H1 (cell line): ENCODE results near the gene RTN4. TPM values are rescaled to one million over a fixed set of nuclear protein-coding genes. Genes with fewer than 3 reads are reported as not detected.

ENCODE experiments used
- CTCF ChIA-PET: fragments of 300-600 bp; sonication (Branson Sonifier 250); formaldehyde crosslinking; loops from one replicate; lab custom pipeline; 2021; ENCODE audit not compliant: partially characterized antibody; lab: Charles Lee
- POLR2A ChIA-PET: fragments of 300-600 bp; sonication (Branson Sonifier 250); formaldehyde crosslinking; loops from one replicate; lab custom pipeline; 2021; ENCODE audit warnings: inconsistent platforms; ENCODE audit not compliant: partially characterized antibody; lab: Charles Lee
- DNase-seq, 2 experiments: peaks; one replicate each; pipeline versions ENCODE4 v3.0.0 to v3.0.0-alpha.2; 2010 to 2022; ENCODE audit warnings: low spot score in 2 of 2, low read depth in 1 of 2, mixed read lengths in 1 of 2
- FAIRE-seq: peaks from 2 replicates; lab custom pipeline; 2011; peaks lifted over from hg19 to GRCh38; lab: Jason Lieb, UNC
- H2AFZ ChIP-seq: 2 replicates; pipeline ENCODE4 v1.8.1; 2012; ENCODE audit warnings: low read length, inconsistent platforms
- H2AK5ac ChIP-seq: 2 replicates; pipeline ENCODE4 v1.6.1; 2013; ENCODE audit warnings: low read depth, low read length
- H2BK120ac ChIP-seq: replicated peaks from 2 replicates; pipeline ENCODE3; 2013; ENCODE audit warnings: low read depth, low read length, inconsistent platforms
- H2BK12ac ChIP-seq: 2 replicates; pipeline ENCODE4 v1.6.1; 2013; ENCODE audit warnings: low read depth, low read length
- H2BK15ac ChIP-seq: 2 replicates; pipeline ENCODE4 v1.6.1; 2013; ENCODE audit warnings: low read length
- H2BK20ac ChIP-seq: 2 replicates; pipeline ENCODE4 v1.6.1; 2013; ENCODE audit warnings: low read length
- H2BK5ac ChIP-seq: 2 replicates; pipeline ENCODE4 v1.6.1; 2013; ENCODE audit warnings: low read depth, low read length
- H3K14ac ChIP-seq: 2 replicates; pipeline ENCODE4 v1.6.1; 2013; ENCODE audit warnings: inconsistent platforms; ENCODE audit not compliant: insufficient read length
- H3K18ac ChIP-seq: 2 replicates; pipeline ENCODE4 v1.6.1; 2013; ENCODE audit warnings: low read length; ENCODE audit errors: extremely low read depth
- H3K23ac ChIP-seq: 2 replicates; pipeline ENCODE4 v1.6.1; 2013; ENCODE audit warnings: inconsistent platforms; ENCODE audit not compliant: insufficient read length
- H3K23me2 ChIP-seq: 2 replicates; pipeline ENCODE4 v1.6.1; 2013; ENCODE audit warnings: low read depth, low read length
- H3K27ac ChIP-seq: 2 replicates; pipeline ENCODE4 v1.6.1; 2011; ENCODE audit warnings: low read depth, low read length, inconsistent platforms
- H3K27me3 ChIP-seq, 4 experiments: replicated peaks in 1 of 4; 1 replicate in 1 of 4; 2 replicates in 3 of 4; pipeline versions ENCODE4 v1.6.1 to v1.8.1; 2011 to 2013; ENCODE audit warnings: low read length in 3 of 4, mild to moderate bottlenecking in 3 of 4, inconsistent platforms in 2 of 4, mixed read lengths in 2 of 4, moderate library complexity in 1 of 4; ENCODE audit not compliant: control insufficient read depth in 3 of 4, insufficient read depth in 3 of 4; ENCODE audit errors: extremely low read depth in 1 of 4
- H3K36me3 ChIP-seq, 4 experiments: 2 replicates each; pipeline versions ENCODE4 v1.6.1 to v1.8.1; 2011 to 2013; ENCODE audit warnings: mild to moderate bottlenecking in 4 of 4, low read length in 3 of 4, moderate library complexity in 2 of 4, control low read depth in 1 of 4, inconsistent platforms in 1 of 4; ENCODE audit not compliant: insufficient read depth in 4 of 4, control insufficient read depth in 2 of 4
- H3K4ac ChIP-seq: replicated peaks from 2 replicates; pipeline ENCODE3; 2013; ENCODE audit warnings: low read length, low read depth, mixed read lengths, inconsistent platforms; ENCODE audit not compliant: insufficient read length
- H3K4me1 ChIP-seq, 4 experiments: replicated peaks in 1 of 4; 1 replicate in 1 of 4; 2 replicates in 3 of 4; pipeline versions ENCODE4 v1.6.1 to v1.8.1; 2011 to 2013; ENCODE audit warnings: low read length in 3 of 4, inconsistent platforms in 2 of 4, mixed read lengths in 1 of 4; ENCODE audit not compliant: insufficient read depth in 4 of 4, control insufficient read depth in 3 of 4
- H3K4me2 ChIP-seq, 2 experiments: 2 replicates each; pipeline versions ENCODE4 v1.6.1 to v1.8.1; 2011 to 2013; ENCODE audit warnings: low read depth in 2 of 2, low read length in 2 of 2, control low read depth in 1 of 2, inconsistent platforms in 1 of 2, mild to moderate bottlenecking in 1 of 2; ENCODE audit not compliant: insufficient read depth in 1 of 2
- H3K4me3 ChIP-seq, 4 experiments: fragments of 200-600, 300-600 bp in 1 of 4; sonication (generic), shearing (Covaris generic), sonication (Bioruptor Twin) in 1 of 4; 2 replicates each; pipeline versions ENCODE4 v1.5.1 to v1.8.1; 2011 to 2016; ENCODE audit warnings: low read length in 4 of 4, low read depth in 3 of 4, control low read depth in 2 of 4, inconsistent platforms in 2 of 4, mild to moderate bottlenecking in 2 of 4, mixed read lengths in 1 of 4, moderate library complexity in 1 of 4; ENCODE audit not compliant: insufficient read depth in 2 of 4; ENCODE audit errors: extremely low read depth in 1 of 4
- H3K56ac ChIP-seq: replicated peaks from 2 replicates; pipeline ENCODE3; 2013; ENCODE audit warnings: low read depth, mild to moderate bottlenecking, mixed read lengths, low read length, inconsistent platforms; ENCODE audit not compliant: insufficient read length
- H3K79me1 ChIP-seq: 2 replicates; pipeline ENCODE4 v1.6.1; 2013; ENCODE audit warnings: low read depth, low read length, control low read depth
- H3K79me2 ChIP-seq, 2 experiments: 2 replicates each; pipeline versions ENCODE4 v1.6.1 to v1.8.1; 2012 to 2013; ENCODE audit warnings: low read length in 2 of 2, mild to moderate bottlenecking in 2 of 2, inconsistent platforms in 1 of 2; ENCODE audit not compliant: insufficient read depth in 2 of 2, control insufficient read depth in 1 of 2
- H3K9ac ChIP-seq, 4 experiments: replicated peaks in 1 of 4; 1 replicate in 1 of 4; 2 replicates in 3 of 4; pipeline versions ENCODE4 v1.6.1 to v1.8.1; 2011 to 2013; ENCODE audit warnings: low read depth in 3 of 4, low read length in 3 of 4, control low read depth in 2 of 4, mild to moderate bottlenecking in 2 of 4, moderate library complexity in 2 of 4, inconsistent platforms in 1 of 4; ENCODE audit errors: extremely low read depth in 1 of 4
- H3K9me3 ChIP-seq, 2 experiments: 2 replicates each; pipeline versions ENCODE4 v1.6.1 to v1.8.1; 2012 to 2013; ENCODE audit warnings: mild to moderate bottlenecking in 2 of 2, moderate library complexity in 2 of 2, control low read depth in 1 of 2, inconsistent platforms in 1 of 2, low read depth in 1 of 2, low read length in 1 of 2, mixed read lengths in 1 of 2; ENCODE audit not compliant: insufficient read depth in 2 of 2
- H4K20me1 ChIP-seq, 2 experiments: replicated peaks in 1 of 2; 2 replicates each; pipeline versions ENCODE3 to v1.8.1; 2011 to 2013; ENCODE audit warnings: inconsistent platforms in 2 of 2, low read length in 2 of 2, mild to moderate bottlenecking in 1 of 2; ENCODE audit not compliant: insufficient read depth in 2 of 2, control insufficient read depth in 1 of 2
- H4K5ac ChIP-seq: 2 replicates; pipeline ENCODE4 v1.6.1; 2013; ENCODE audit warnings: low read length, low read depth, mixed read lengths, inconsistent platforms; ENCODE audit not compliant: insufficient read length
- H4K8ac ChIP-seq: 2 replicates; pipeline ENCODE4 v1.8.0; 2013; ENCODE audit warnings: mild to moderate bottlenecking, moderate library complexity, low read length, inconsistent platforms; ENCODE audit not compliant: insufficient read depth; ENCODE audit errors: extremely low read depth
- H4K91ac ChIP-seq: replicated peaks from 2 replicates; pipeline ENCODE3; 2013; ENCODE audit warnings: low read length, mixed read lengths, inconsistent platforms; ENCODE audit not compliant: insufficient read length
- BACH1 ChIP-seq: IDR thresholded peaks from 2 replicates; pipeline ENCODE4 v1.6.1; 2012; ENCODE audit warnings: low read length, improper control_type of control experiment
- CBX5 ChIP-seq: fragments of 300-800, 300-1000 bp; sonication (generic); IDR thresholded peaks from 2 replicates; pipeline ENCODE4 v1.7.1; 2016; ENCODE audit warnings: antibody characterized with exemption, low read length, low read depth
- KDM4A ChIP-seq: IDR thresholded peaks from one replicate; pipeline ENCODE4 v1.7.1; 2012; ENCODE audit warnings: low read depth, mild to moderate bottlenecking, moderate library complexity, low read length, inconsistent platforms; ENCODE audit not compliant: severe bottlenecking
- NRF1 ChIP-seq: IDR thresholded peaks from 2 replicates; pipeline ENCODE4 v1.6.1; 2011; ENCODE audit warnings: mild to moderate bottlenecking, low read depth, low read length, improper control_type of control experiment
- POLR2AphosphoS5 ChIP-seq: IDR thresholded peaks from 2 replicates; pipeline ENCODE4 v1.6.1; 2011; ENCODE audit warnings: low read depth, low read length
- RAD21 ChIP-seq, 2 experiments: IDR thresholded peaks in 1 of 2; conservative IDR thresholded peaks in 1 of 2; 2 replicates each; pipeline ENCODE4 v1.6.1; 2011; ENCODE audit warnings: low read depth in 2 of 2, low read length in 2 of 2, improper control_type of control experiment in 1 of 2, inconsistent platforms in 1 of 2, mild to moderate bottlenecking in 1 of 2, moderate library complexity in 1 of 2
- RNF2 ChIP-seq: fragments of 200-900, 300-1000 bp; sonication (generic); IDR thresholded peaks from 2 replicates; pipeline ENCODE4 v1.7.1; 2016; ENCODE audit warnings: borderline replicate concordance, low read depth, mild to moderate bottlenecking, antibody characterized with exemption, low read length; ENCODE audit not compliant: poor library complexity, severe bottlenecking; ENCODE audit errors: missing control alignments
- SAP30 ChIP-seq: fragments of 300-600 bp; sonication (generic); IDR thresholded peaks from 2 replicates; pipeline ENCODE4 v1.7.1; 2012; ENCODE audit warnings: low read length, moderate library complexity, mild to moderate bottlenecking, inconsistent platforms; ENCODE audit not compliant: insufficient read depth, insufficient replicate concordance
- SIN3A ChIP-seq, 2 experiments: IDR thresholded peaks in 1 of 2; conservative IDR thresholded peaks in 1 of 2; 2 replicates each; pipeline ENCODE4 v1.6.1; 2011 to 2012; ENCODE audit warnings: low read length in 2 of 2, improper control_type of control experiment in 1 of 2, low read depth in 1 of 2, mild to moderate bottlenecking in 1 of 2
- SIX5 ChIP-seq: IDR thresholded peaks from 2 replicates; pipeline ENCODE4 v1.6.1; 2011; ENCODE audit warnings: mild to moderate bottlenecking, low read depth, low read length
- YY1 ChIP-seq: IDR thresholded peaks from 2 replicates; pipeline ENCODE4 v1.6.1; 2011; ENCODE audit warnings: low read depth, mild to moderate bottlenecking, low read length
- WGBS, 2 experiments: shearing (Covaris generic) in 1 of 2; methylation state at CpG; one replicate each; pipeline versions ENCODE4 v1.1.6 to v1.1.7; 2013 to 2015; ENCODE audit warnings: low lambda C conversion rate in 2 of 2, mixed read lengths in 2 of 2, inconsistent platforms in 1 of 2, low coverage in 1 of 2, missing lambda C conversion rate in 1 of 2; ENCODE audit not compliant: insufficient replicate concordance in 2 of 2, insufficient coverage in 1 of 2, insufficient read length in 1 of 2; ENCODE audit errors: extremely low coverage in 1 of 2, missing lambda C conversion rate in 1 of 2; 5-methylcytosine and 5-hydroxymethylcytosine counted together
- polyA plus RNA-seq, 7 experiments: library from polyadenylated mRNA; depleted of rRNA in 3 of 7; stranded (reverse) in 5 of 7; unstranded in 2 of 7; fragments of >200 nt in 5 of 7; fragments of 200-250 nt in 2 of 7; gene quantifications; 1 replicate in 5 of 7; 2 replicates in 1 of 7; 4 replicates in 1 of 7; pipeline versions ENCODE4 v1.2.1 to v1.2.3, GENCODE V29; 2011 to 2013; ENCODE audit warnings: missing spikeins in 2 of 7, mixed read lengths in 2 of 7
- total RNA-seq: library from RNA; stranded (reverse); fragmentation: NEBNext Ultra II Directional; extraction: Animal tissue kit (Norgen Biotek cat#: 25700); gene quantifications from 2 replicates; pipeline ENCODE4 v1.2.1, GENCODE V29; 2021

The RTN4 gene
- total and polyA plus RNA-seq, 2 of the 8 experiments (the other 6 are each of a cell fraction or from before 2014, with no cell fraction given) = 179 to 242 TPM

DNA sequence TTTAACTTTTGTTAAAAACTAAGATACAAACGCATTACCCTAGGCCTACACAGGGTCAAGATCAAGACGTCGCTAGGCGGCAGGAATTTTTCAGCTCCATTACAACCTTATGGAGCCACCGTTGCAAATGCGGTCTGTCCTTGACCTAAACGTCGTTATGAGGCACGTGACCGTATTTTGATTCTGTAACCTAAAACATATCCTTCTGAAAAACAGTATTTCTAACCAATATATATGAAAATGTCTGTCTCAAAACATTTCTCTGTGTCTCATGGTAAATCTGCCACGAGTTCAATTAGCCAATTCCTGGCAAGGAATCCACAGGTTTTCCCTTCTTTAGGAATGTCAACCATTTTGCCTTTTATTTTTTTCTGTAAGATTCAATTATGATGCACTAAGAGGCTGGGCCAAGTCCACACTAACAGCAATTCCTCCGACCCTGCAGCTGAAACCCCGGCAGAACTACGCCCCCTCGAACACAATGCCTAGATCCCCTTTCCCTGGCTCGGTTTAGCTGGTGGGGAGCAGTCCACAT, 1.7 kb downstream of the RTN4 start:
- WGBS, 2 experiments = 1% methylated on average over 16 of the region's 16 CpGs; no CpG with 5 or more reads in 1 of the 2 experiments
- Histone ChIP-seq H2BK120ac (no peak overlapping the region), H3K4me3 (peak overlapping the region; percentile 82 to 100 (median 94)), H2BK15ac (no peak overlapping the region), H3K4ac (peak overlapping the region; percentile 71), H3K27me3 (no peaks in the 10 kb centered on the region), H3K23me2 (peaks cover 4% of the 10 kb centered on the region), H2BK12ac (peak overlapping the region; percentile 43; the same call in 1 of the 2 replicates), H4K8ac (peak overlapping the region; percentile 98; the same call in 1 of the 2 replicates), H3K23ac (no peak overlapping the region), H3K4me2 (peak overlapping the region; percentile 89 to 93), H4K91ac (peak overlapping the region; percentile 83), H3K9me3 (no peaks in the 10 kb centered on the region), H3K56ac (peak overlapping the region; percentile 92), H2BK20ac (0 out of 2 replicates have a peak overlapping the region, but pooled peaks have one; percentile 21), H3K18ac (peak overlapping the region; percentile 95; the same call in 1 of the 2 replicates), H3K9ac (peak overlapping the region; percentile 93 to 97 (median 96)), H3K79me1 (no peaks in the 10 kb centered on the region), H3K14ac (no peak overlapping the region), H3K79me2 (peaks cover 43 to 58% of the 10 kb centered on the region in 2 experiments), H3K4me1 (peaks cover 0 to 10% (median 5%) of the 10 kb centered on the region in 4 experiments; a peak in 3 of 7 replicates), H2AK5ac (peak overlapping the region; percentile 1; the same call in 1 of the 2 replicates), H2AFZ (no peak overlapping the region), H3K36me3 (no peaks in the 10 kb centered on the region; a peak in 1 of 8 replicates), H4K5ac (peak overlapping the region; percentile 85), H4K20me1 (peaks cover 18 to 21% of the 10 kb centered on the region in 2 experiments), H3K27ac (peak overlapping the region; percentile 98), H2BK5ac (peak overlapping the region; percentile 97)
- no peak for FAIRE-seq
- POLR2A ChIA-PET = interaction anchor here (0.6 to 3.3 kb wide), 27 partner anchors 9 to 1078 kb away, joined by 3 to 12 read pairs (median 3); partner anchors contain the start of genes CLHC1, PSME4 and RPS27A
- CTCF ChIA-PET = interaction anchor here (0.6 to 2.4 kb wide), 32 partner anchors 11 to 176 kb away, joined by 3 to 12 read pairs (median 4); no protein-coding TSS in a partner anchor
- DNase-seq = no peak
- 0 out of 4 replicates have a peak, but pooled peaks of 1 of the 2 experiments have one; percentile 11 for TF ChIP-seq SIN3A (conservative IDR thresholded peaks at IDR 0.05 in 1 of 2, IDR thresholded peaks at IDR 0.05 in 1 of 2; ENCODE audit: low read depth in 1 of 2, low read length in 2 of 2)
- TF ChIP-seq RAD21 (IDR thresholded peaks at IDR 0.05 in 1 of 2, conservative IDR thresholded peaks at IDR 0.05 in 1 of 2; ENCODE audit: low read depth in 2 of 2, low read length in 2 of 2) = 0 out of 4 replicates have a peak, but pooled peaks of 1 of the 2 experiments have one; percentile 8
- TF ChIP-seq BACH1 = no peak
- TF ChIP-seq NRF1 = no peak
- TF ChIP-seq KDM4A = no peak
- TF ChIP-seq RNF2 = no peak
- TF ChIP-seq YY1 = 0 out of 2 replicates have a peak, but pooled peaks have one; percentile 5
- no peak for TF ChIP-seq SIX5
- TF ChIP-seq SAP30 = no peak
- TF ChIP-seq POLR2AphosphoS5 = no peak; the same call in 1 of the 2 replicates
- TF ChIP-seq CBX5 = no peak
